ENCODE data around the gene AIRE.
A peak's percentile ranks its signal among the peaks of the same experiment; 100 is the strongest.
"Not testable (repeated sequence)": the region's sequence is repeated elsewhere in the genome, so short reads cannot be mapped to it uniquely, and the experiment has no call there.

The AIRE gene

GRCh38 chr21:44301961-44302406, 16.3 kb downstream of the AIRE start:
- in situ Hi-C loops (cut with MboI; ENCODE audit: low pct_unique_long_range_greater_than_20kb, low sequenced_read_pairs): no loop called here
- no peak for DNase-seq

DNA sequence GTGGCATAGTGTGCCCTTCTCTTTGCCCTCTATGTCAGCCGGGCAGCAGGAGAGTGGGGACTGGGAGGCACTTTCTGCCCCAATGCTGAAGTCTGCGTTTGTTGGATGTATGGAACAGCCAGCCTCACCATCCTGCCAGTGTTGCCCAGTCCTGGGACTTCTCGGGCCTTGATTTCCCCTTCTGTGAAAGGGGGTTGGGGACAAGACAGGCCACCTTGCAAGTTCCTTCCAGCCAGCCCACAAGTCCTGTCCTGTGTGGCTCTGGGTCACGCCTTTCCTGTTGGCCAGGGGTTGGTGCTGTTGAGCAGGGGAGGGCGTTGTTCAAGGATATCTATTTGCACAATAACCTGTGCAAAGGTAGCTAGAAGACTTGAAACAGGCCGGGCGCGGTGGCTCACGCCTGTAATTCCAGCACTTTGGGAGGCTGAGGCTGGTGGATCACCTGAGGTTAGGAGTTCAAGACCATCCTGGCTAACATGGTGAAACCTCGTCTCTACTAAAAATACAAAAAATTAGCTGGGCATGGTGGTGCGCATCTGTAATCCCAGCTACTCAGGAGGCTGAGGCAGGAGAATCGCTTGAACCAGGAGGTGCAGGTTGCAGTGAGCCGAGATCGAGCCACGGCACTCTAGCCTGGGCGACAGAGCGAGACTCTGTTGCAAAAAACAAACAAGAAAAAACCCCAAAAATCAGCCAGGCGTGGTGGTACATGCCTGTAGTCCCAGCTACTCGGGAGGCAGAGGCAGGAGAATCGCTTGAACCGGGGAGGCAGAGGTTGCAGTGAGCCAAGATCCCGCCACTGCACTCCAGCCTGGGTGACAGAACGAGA, 17.1 kb downstream of the AIRE start:
- DNase-seq: peak; percentile 31
- in situ Hi-C loops (cut with MboI; ENCODE audit: low pct_unique_long_range_greater_than_20kb, low sequenced_read_pairs): not testable (repeated sequence)

- DNase-seq: no peak
- in situ Hi-C loops (cut with MboI; ENCODE audit: low pct_unique_long_range_greater_than_20kb, low sequenced_read_pairs): no loop called here
These were observed 17.9 kb downstream of the AIRE start for GRCh38 chr21:44303490-44303981.

DNA sequence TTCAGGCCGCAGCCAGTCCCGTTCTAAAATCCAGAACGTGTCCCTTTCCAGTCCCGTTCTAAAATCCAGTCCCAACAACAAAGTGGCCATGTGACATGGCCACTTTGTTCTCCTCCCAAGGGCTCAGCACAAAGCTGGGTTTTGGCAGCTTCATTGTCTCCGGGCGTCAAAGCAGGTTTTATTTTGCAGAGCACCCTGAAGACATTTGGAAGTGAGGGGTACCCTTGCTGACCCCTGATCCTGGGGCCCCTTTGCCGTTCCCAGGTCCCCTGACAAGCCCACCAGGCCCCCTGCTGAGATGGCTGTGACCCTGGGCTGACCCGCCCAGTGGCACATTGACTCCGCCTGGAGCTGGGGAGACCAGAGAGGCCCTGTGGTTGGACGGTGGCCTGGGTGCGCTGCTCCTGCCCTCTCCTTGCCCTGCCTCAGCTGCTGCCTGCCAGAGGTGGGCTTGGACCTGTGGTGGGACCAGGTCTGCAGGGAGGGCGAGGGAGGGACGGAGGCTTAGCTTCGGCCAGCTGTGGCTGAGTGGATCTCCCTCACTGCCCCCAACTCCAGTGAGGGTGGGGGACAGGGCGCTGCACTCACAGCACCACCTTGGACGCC, 18.4 kb downstream of the AIRE start:
- in situ Hi-C loops (cut with MboI; ENCODE audit: low pct_unique_long_range_greater_than_20kb, low sequenced_read_pairs): no loop called here
- DNase-seq: no peak

DNA sequence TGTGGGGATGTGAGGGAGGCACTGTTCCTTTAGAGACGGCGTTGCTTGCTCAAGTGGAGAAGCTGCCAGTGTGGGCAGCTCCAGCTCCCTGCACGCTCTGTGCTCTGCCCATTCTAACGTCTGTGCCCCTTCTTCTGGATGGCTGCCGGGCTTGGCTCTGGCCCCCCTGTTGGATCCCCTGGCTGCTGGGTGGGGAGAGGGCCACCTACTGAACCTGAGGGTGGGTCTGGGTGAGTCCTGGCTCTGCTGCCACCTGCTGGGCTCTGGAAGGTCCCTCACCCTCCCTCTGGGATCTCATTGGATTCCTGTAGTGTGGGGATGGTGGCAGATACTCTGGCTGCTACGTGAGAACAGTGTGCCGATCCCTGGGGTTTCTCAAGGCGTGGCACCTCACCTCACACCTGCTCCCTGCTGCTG, 19.2 kb downstream of the AIRE start:
- DNase-seq: peak; percentile 61
- in situ Hi-C loops (cut with MboI; ENCODE audit: low pct_unique_long_range_greater_than_20kb, low sequenced_read_pairs): no loop called here

DNA sequence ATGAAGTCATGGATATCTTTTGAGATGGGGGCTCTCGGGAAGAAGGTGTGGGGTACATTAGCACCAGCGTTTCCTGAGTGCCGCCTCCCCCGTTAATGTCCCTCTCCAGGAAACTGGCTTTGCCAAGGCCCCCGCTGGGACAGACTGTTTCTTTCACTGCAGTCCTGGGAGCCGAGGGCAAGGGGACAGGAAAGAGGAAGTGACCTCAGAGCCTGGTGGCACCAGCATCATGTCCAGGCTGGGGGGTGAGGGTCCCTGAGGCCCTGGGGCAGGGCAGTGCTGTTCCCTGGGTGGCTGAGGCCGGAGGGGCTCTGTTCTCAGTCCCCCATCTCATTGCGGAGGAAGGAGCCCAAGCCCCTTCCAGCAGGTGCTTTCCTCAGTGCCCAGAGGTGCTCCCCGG, 20.0 kb downstream of the AIRE start:
- in situ Hi-C loops (cut with MboI; ENCODE audit: low pct_unique_long_range_greater_than_20kb, low sequenced_read_pairs): no loop called here
- DNase-seq: no peak

DNA sequence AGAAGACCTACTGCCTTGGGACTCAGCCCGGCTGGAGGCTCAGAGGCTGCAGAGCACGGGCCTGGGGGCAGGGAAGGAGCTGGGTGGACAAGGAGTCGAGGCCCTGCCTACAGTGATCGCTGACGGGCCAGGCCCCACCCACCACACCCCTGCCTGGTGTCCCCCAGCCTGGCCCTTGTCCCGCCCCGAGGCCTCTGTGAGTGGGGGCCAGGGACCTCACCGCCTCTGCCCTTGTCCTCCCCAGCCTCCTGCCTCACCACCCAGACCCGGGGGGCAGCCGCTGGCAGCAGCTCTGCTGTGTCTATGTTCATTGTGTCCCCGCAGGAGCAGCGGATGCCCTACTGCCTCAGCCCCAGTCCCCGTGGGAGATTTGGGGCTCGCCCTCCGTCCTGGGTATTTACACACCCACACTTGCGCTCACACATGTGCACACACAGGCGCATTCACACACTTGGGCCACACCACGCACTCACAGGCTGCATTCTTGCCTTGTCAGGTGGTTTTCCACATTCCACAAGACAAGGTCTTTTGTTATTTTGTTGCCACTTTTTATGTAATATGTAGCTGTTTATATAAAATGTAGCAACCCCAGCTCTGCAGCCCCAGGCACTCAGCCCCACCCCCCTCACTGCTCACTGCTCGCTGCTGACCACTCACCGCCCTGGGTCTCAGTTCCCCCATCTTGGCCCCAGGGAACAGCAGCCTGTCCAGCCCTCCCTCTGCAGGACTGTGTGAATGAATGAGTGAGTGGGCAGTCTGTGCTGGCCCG, 21.4 kb downstream of the AIRE start:
- no peak for DNase-seq
- in situ Hi-C loops (cut with MboI; ENCODE audit: low pct_unique_long_range_greater_than_20kb, low sequenced_read_pairs): no loop called here

GRCh38 chr21:44310628-44311507, 25.2 kb downstream of the AIRE start:
- DNase-seq: no peak
- in situ Hi-C loops (cut with MboI; ENCODE audit: low pct_unique_long_range_greater_than_20kb, low sequenced_read_pairs): no loop called here

- DNase-seq: no peak
- in situ Hi-C loops (cut with MboI; ENCODE audit: low pct_unique_long_range_greater_than_20kb, low sequenced_read_pairs): no loop called here
These were observed 26.4 kb downstream of the AIRE start for GRCh38 chr21:44312089-44312488.

GRCh38 chr21:44312716-44313115, 27.0 kb downstream of the AIRE start:
- no peak for DNase-seq
- in situ Hi-C loops (cut with MboI; ENCODE audit: low pct_unique_long_range_greater_than_20kb, low sequenced_read_pairs): no loop called here

- in situ Hi-C loops (cut with MboI; ENCODE audit: low pct_unique_long_range_greater_than_20kb, low sequenced_read_pairs): no loop called here
- no peak for DNase-seq
These were observed 27.8 kb downstream of the AIRE start for GRCh38 chr21:44313451-44313850.

DNA sequence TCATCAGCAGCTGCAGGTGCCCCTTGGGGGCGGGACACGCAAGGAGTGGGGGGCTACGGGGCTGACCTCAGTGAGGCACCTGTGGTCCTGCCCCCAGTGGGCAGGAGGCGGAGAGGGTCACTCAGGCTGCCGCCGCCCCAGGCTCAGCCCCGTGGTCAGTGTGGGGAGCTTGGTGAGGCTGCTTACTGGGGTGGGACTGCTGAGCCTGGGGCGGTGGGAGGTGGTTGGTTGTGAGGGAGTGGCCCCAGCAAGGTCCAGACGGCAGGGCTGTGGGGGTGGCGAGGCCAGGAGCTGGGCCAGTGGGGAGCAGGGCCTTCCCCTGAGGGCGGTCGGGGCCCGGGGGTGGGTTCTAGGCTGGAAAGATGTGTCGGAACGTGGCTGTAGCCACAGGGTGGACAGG, 28.5 kb downstream of the AIRE start:
- no peak for DNase-seq
- in situ Hi-C loops (cut with MboI; ENCODE audit: low pct_unique_long_range_greater_than_20kb, low sequenced_read_pairs): no loop called here

GRCh38 chr21:44314561-44314960, 28.9 kb downstream of the AIRE start:
- in situ Hi-C loops (cut with MboI; ENCODE audit: low pct_unique_long_range_greater_than_20kb, low sequenced_read_pairs): no loop called here
- no peak for DNase-seq

- in situ Hi-C loops (cut with MboI; ENCODE audit: low pct_unique_long_range_greater_than_20kb, low sequenced_read_pairs): no loop called here
- no peak for DNase-seq
These were observed 30.1 kb downstream of the AIRE start for GRCh38 chr21:44315691-44316203.

DNA sequence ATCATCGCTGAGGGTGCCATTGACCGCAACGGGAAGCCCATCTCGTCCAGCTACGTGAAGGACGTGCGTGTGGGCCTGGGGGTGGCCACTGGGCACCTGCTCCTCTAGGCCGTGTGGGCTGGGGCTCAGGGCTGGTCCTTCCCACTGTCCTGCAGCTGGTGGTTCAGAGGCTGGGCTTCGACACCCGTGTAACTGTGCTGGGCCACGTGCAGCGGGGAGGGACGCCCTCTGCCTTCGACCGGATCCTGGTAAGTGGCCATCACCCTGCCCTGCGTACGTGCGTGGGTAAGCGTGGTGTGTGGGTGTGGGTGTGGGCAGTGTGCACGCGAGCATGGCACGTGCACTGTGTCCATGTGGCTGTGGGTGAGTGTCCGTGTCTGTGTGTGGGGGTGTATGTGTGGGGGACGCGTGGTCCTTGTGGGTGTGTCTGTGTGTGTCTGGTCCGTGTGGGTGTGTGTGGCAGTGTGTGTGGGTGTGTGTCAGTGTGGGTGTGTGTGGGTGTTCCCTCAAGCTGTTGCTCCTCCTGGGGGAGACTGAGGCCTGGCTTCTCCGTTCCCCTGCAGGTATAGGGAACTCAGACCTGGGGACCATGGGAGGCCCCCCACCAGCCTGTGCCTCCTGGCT, 30.7 kb downstream of the AIRE start:
- no peak for DNase-seq
- in situ Hi-C loops (cut with MboI; ENCODE audit: low pct_unique_long_range_greater_than_20kb, low sequenced_read_pairs): no loop called here

DNA sequence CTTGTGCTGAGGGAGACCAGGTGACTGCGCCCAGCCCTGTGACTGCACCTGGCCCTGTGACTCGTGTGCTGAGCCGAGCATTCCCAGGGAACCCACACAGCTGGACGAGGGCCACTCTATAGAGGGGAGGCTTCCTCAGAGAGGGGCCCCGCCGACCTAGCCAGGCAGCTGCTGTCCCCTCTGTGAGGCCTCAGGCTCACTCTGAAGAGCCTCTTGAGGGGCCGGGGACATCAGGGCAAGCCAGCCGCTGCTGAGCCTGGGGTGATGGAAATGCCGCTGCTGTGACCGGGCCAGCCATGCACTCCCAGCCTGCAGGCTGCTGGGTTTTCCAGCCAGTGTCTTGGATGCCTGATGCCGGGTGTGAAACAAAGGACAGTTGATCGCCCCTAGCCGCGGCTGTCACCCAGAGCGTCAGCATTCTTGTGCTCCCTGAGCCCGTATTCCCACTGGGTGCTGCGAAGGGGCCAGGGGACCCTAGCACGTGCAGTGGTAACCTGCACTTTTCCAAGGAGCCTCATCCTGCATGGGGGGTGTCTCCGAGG, 31.6 kb downstream of the AIRE start:
- in situ Hi-C loops (cut with MboI; ENCODE audit: low pct_unique_long_range_greater_than_20kb, low sequenced_read_pairs): no loop called here
- no peak for DNase-seq

DNA sequence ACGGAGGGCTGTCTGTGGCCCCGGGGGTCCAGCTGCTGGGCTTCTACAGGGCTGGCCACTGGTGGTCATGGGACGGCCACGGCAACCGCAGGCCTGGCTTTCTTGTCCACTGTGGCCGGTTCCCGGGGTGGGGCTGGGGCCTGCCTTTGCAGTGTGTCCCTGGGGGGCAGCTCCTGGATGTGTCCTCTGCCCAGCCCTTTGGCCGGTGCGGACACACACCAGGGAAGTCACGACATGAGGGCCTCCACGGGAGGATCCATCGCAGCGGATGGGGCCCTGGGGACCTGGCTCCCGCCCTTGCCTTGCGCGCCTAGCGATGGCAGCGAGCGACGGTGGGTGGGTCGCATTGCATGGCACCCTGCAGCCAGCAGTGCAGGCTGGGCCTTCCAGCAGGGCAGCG, 32.2 kb downstream of the AIRE start:
- in situ Hi-C loops (cut with MboI; ENCODE audit: low pct_unique_long_range_greater_than_20kb, low sequenced_read_pairs): no loop called here
- no peak for DNase-seq

All from KBM-7 (cell line).